HG03025 (cell line): ENCODE measurements around the gene YPEL3.

Experiments used
- ATAC-seq: cut with Tn5 transposase; IDR thresholded peaks from one replicate; pipeline ENCODE4 v1.9.1; 2021; ENCODE audit warnings: mild to moderate bottlenecking, moderate library complexity; ENCODE audit not compliant: unreplicated experiment, low FRiP score

Gene YPEL3

DNA sequence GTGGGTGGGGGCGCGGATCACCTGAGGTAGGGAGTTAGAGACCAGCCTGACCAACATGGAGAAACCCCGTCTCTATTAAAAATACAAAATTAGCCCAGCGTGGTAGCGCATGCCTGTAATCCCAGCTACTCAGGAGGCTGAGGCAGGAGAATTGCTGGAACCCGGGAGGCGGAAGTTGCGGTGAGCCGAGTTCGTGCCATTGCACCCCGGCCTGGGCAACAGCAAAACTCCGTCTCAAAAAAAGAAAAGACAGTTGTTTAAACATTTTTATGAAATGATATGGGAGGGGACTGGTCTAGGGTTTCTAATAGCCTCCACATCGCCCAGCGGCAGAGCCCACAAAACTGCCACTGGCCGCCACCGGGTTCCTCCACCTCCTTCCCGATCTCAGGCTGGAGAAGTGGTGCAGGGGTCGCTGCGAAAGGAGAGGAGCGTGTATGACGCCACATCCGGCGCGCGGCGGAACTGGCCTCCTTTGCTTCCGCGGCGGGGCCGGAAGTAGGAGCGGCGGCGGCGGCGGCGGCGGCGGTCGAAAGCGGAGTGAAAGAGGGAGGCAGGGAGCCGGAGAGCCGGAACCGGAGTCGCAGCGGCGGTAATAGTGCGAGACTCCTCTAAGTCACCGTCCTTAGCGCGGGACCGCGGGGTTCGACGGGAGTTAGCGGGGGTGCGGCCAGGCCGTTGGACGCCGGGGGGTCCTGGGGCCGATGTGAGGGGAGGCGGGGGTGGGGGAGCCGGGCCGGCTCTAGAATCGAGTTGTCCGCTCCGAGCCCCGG is 20.3 kb downstream of the YPEL3 start, which contains the start of gene PPP4C:
Gene PPP4C (plus strand): TSS at position 492 of the 773 bp plus-strand sequence. CDS start 384 bp downstream, outside the sequence.
- ATAC-seq = peak; percentile 64

DNA sequence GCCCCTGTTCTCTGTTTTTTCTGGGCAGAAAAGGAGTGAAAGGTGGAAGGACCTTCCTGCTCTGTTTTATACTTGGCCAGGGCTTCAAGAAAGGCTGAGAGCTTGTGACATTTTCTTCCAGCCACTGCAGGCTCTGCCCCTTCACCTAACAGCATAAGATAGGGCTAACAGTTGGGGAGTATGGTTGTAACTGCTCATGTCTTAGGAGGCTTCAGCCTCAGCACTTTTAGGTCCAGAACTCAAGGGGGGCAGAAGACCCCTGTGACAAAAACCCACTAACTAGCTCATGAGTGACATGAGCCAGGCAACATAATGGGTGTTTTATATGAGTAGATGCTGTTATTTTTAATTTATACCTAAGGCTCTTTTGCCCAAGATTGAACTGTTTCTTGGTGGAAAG is 25.5 kb downstream of the YPEL3 start:
- ATAC-seq = no peak

DNA sequence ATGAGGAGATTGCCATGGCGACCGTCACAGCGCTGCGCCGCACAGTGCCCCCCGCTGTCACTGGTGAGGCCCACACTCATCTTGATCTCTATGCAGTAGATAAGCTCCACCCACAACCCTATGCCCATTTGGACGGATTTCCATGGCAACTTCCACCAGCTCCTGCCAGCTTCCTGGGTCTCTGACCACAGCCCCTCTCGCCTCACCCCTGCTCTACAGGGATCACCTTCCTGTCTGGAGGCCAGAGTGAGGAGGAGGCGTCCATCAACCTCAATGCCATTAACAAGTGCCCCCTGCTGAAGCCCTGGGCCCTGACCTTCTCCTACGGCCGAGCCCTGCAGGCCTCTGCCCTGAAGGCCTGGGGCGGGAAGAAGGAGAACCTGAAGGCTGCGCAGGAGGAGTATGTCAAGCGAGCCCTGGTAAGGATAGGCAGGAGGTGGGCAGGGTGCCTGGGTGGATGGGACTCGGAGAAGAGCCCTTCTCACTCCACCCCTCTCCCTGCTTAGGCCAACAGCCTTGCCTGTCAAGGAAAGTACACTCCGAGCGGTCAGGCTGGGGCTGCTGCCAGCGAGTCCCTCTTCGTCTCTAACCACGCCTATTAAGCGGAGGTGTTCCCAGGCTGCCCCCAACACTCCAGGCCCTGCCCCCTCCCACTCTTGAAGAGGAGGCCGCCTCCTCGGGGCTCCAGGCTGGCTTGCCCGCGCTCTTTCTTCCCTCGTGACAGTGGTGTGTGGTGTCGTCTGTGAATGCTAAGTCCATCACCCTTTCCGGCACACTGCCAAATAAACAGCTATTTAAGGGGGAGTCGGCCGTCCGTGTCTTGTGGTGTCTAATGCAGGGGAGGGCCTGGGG is 26.2 kb downstream of the YPEL3 start:
- no peak for ATAC-seq

DNA sequence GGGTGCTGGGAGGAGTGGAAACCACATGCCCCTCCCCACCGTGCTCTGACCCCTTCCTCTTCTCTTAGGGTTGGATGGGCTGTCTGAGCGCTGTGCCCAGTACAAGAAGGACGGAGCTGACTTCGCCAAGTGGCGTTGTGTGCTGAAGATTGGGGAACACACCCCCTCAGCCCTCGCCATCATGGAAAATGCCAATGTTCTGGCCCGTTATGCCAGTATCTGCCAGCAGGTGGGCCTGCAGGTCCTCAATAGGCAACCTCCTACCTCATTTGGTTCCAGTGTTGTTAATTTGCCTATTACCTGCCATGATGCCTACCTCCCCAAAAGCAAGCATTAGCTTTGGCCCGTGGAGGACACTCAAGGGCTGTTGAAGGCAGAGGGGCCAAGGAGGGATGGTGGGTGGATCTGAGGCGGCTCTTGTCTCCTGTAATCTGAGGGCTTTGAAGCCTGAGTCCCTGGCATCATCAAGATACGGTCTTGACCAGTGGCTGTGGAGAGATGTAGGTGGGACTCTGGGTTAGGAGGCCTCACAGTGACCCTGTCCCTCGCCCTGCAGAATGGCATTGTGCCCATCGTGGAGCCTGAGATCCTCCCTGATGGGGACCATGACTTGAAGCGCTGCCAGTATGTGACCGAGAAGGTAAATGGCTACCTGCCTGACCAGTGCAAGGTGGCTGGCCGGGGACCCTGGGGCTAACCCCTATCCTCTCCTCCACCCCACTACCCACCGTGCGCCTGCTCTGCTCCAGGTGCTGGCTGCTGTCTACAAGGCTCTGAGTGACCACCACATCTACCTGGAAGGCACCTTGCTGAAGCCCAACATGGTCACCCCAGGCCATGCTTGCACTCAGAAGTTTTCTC is 27.0 kb downstream of the YPEL3 start:
- ATAC-seq = no peak

DNA sequence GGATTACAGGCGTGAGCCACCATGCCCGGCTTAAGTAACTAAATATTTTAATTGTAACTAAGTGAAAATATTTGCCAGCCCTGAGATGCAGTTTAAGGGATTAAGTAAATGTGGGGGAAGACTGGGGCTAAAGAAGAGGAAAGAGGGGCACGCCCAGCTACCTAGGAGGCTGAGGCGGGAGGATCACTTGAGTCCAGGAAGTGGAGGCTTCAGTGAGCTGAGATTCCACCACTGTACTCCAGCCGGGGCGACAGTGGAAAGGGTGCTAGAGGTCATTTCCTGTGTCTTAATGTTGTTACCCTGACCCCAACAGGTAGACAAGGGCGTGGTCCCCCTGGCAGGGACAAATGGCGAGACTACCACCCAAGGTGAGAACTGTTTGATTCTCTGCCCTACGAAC is 27.7 kb downstream of the YPEL3 start:
- ATAC-seq = no peak

DNA sequence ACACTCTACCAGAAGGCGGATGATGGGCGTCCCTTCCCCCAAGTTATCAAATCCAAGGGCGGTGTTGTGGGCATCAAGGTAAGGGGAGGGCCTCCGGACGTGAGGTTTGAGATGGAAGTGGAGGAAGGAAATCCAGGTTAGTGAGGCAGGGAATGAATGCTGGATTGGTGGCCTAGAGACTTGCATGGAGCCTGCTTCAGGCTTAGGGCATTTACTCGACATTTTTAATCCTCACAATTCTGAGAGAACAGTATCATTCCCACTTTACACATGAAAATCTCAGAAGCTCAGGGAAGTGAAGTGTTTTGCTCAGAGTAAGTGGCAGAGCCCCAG is 28.5 kb downstream of the YPEL3 start:
- ATAC-seq = no peak

DNA sequence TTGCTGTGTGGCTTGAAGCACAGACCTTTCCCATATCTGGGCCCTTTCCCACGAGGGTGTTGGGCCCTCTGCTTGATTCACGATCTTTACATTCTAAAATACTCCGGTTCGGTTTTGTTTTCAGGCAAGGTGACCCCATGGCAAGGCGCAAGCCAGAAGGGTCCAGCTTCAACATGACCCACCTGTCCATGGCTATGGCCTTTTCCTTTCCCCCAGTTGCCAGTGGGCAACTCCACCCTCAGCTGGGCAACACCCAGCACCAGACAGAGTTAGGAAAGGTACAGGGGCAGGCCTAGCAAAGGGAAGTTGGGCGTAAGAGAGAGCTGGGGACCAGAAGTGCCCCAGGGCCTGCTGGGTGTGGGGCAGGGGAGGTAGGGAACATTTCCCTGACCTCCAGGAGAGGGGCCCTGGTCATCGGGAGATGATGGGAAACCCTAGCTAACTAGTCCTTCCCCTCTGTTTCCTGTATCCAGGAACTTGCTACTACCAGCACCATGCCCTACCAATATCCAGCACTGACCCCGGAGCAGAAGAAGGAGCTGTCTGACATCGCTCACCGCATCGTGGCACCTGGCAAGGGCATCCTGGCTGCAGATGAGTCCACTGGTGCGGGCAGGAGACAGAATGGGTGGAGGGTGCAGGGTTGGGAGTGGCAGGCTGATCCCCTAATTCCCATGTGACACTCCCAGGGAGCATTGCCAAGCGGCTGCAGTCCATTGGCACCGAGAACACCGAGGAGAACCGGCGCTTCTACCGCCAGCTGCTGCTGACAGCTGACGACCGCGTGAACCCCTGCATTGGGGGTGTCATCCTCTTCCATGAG is 29.0 kb downstream of the YPEL3 start:
- no peak for ATAC-seq

DNA sequence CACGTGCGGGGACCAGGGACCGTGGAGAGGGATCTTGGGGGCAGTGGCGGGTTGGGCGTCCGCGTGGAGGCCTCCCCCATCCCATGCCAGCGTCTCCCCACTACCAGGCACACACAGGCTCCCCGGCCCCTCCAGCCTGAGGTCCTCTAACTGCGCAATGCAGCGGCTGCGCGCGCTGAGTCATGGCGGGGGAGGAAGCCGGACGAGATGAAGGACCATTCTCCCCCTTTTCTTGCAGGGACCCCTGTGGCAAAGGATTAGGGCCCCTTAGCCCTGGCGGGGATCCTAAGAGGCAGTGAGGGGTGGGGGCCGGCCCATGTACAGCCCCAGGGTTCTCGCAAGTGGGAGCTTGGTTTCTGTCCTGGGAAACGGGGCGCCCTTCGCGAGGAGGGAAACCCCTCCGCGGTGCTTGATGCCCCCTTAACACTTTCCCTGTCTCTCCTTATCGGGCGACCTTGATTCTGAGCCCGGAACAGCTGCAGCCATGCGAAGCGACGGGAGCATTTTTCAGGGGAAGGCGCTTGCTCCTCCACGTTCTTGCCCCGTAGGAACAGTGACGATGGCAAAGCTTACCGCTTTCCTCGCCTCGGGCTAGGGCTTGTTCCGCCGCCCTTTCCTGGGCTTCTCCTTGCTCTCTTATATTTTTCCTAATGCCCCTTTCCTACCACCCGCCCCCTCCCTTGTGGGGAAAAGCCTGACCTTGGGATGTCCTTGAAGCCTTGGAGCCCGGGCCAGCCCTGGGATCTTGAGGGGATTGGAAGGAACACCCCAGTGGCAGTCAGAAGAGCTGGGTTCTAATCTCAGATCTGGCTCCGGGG is 29.9 kb downstream of the YPEL3 start:
- no peak for ATAC-seq

DNA sequence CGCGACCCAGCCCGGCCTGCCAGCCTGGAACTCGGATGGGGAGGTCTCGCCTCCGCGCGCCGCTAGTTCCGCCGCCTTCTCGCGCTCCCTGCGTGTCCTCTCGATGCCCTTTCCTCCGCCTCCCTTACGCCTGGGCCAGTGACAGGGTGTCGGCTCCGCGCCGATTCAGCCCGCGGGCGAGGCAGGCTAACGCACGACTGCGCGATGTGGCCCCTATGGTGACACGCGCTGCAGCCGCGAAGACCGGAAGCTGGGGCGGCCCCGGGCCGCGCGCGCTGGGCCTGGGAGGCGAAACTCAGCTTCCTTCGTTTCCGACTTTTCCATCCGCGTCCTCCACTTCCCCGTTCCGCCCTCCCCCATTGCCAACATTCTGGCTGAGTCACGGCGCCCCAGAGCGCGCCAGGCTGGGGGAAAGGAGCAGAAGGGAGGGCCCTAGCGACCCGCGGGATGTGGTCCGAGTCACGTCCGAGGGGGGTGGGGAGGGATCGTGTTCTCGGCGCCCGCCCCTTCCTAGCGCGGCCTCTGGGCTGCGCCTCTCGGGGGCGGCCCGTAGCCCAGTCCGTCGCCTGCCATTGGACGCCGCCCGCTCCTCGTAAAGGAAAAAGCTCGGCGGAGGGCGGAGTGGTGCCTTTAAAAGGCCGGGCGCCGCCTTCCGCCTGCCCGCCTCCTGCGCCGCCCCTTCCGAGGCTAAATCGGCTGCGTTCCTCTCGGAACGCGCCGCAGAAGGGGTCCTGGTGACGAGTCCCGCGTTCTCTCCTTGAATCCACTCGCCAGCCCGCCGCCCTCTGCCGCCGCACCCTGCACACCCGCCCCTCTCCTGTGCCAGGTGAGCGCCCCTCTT is 30.7 kb downstream of the YPEL3 start, which contains the start of gene ALDOA:
Gene ALDOA (plus strand): TSS at position 659 of the 841 bp plus-strand sequence. CDS start 1,138 bp downstream, outside the sequence.
- ATAC-seq = peak; percentile 75

DNA sequence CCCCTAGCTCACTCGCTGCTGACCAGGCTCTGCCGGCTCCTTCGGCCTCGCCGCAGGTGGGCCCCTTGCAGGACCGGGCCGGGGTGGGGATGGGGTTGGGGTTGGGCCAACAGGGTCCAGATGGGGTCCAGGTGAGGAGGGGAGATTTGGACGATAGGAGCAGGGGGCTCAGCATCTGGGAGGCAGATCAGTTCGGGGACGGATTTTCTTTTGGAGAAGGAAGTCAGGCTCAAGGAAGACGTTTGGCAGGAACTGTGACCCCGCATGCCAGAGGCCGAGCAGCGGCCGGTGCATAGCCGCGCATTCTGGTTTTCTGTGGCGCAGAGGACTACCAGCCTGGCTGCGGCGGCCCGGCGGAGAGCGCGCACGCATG is 31.3 kb downstream of the YPEL3 start:
- ATAC-seq = no peak

DNA sequence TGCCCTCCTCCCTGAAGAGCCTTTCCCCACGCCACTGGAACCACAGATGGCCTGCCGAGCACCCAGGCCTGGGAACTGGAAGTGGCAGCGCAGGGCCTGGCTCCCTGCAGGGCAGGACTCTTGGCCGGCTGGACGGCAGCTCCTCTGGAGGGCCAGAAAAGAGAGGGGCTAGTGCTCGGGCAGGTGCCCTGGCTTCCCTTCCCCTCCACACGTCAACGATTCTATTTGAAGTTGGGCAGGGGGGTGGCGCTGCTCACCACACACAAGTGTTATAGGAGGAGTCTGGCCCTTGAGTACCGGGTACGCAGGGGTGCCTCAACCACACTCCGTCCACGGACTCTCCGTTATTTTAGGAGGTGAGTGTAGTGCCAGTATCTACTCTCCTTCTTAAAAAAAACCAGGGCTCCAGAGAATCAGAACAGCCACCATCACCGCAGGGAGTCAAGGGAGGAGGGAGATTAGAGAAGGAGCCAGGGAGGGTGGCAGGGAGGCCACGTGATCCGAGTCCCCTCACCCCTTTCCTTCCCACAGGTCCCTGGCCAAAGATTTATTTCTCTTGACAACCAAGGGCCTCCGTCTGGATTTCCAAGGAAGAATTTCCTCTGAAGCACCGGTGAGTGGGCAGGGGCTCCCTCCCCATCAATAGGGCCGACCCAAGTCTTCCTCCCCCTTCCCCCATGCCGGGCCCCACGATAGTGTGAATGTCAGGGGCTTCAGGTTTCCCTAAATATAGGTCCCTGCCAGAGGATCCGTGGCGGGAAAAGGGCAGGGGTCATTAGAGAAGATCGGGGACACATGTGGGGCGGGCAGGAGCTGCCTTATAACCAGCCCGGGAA is 31.9 kb downstream of the YPEL3 start:
- no peak for ATAC-seq

DNA sequence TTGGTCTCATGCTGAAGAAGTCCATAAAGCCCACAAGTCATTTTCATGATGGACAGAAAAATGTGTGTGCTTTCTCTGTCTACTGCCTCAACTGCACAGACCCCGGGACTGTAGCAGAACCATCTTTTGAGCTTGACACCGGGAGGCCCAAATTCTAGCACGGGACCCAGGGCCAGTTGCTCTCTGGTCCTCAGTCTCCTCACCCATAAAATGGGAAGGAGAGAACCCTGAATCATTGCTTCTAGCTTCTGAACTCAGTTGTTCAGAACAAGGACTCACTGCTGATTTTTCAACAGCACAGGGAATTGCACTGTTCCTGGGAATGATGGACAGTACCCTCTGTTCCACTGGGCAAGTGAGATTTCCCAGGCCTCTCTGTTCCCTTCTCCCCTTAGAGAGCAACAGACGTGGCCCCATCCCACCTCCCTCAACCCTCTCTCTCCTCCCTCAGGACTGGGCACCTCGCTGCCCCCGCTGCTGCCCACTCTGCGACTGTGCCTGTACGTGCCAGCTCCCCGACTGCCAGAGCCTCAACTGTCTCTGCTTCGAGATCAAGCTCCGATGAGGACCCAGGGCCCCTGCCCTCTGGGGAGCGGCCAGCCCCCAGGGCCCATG is 32.6 kb downstream of the YPEL3 start:
- ATAC-seq = no peak

DNA sequence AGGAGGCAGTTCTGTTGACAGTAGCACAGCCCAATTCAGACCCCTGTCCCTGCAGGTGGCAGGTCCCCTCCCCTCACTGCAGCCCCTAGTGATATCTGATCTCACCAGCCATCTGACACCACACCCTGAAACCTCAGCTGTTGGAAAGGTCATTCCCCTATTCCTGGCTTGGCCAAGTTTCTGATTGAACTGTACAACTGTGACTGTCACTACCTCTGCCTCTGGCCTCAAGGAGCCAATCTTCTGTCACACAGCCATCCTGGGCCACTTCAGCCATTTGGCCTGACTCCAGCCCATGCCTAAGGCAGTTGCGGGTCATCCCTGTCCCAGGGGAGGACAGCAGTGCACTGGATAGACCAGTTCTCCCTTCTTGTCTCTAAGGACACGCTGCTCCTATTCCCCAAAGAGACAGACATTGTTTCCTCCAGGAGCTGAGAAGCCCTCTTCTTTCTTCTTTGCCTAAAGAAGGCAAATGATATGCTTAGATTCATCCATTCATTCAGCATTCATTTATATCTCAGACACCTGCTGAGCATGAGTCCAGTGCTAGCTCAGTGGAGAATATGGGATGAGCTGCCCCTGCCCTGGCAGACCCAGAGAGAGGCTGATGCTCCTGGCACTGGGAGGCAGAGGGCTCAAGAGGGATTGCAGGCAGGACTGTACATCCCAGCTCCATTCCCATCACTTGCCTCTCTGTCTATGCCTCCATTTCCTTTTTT is 35.0 kb downstream of the YPEL3 start:
- no peak for ATAC-seq

DNA sequence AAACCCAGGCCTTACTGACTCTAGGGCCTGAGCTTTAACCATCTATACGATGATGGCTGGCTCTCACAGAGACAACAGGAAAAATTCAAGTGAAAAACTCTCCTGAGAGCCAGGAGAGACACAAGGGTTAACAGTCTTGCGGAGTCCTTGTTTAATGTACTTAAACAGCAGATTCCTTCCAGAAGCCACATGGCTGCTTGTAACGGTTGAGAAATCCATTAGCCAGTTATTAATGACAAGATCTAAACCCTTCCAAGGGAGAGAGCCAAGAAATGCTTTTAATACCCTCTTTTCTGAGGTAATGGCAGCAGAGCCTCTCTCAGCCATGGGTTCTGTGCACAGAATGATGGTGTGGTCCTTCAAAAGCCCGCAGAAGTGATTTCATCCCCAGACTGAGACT is 35.7 kb downstream of the YPEL3 start:
- no peak for ATAC-seq

DNA sequence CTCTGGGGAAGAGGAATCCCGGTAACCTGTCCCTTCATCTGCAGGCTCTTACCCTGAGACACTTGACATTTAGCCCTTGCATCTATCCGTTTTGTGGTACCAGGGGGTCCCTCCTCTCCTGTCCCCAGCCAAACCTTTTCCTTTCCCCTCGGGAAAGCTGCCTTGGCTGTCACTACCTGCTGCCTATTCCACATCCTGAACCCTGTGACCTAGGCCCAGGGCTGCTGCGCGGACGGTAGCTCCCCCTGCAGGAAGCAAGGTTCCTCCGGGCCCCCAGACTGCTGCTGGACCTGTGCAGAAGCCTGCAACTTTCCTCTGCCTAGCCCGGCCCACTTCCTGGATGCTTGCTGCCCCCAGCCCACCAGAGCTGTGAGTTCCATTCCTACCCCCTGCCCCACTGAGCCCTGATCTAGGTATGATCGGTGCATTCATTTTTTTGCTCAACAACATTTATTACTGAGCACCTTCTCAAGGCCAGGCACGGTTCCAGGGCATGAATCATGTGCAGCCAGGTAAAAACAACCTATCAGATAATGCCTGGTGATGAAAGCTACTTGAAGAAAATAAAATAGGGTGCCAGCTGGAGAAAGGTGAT is 41.0 kb downstream of the YPEL3 start:
- ATAC-seq = no peak

DNA sequence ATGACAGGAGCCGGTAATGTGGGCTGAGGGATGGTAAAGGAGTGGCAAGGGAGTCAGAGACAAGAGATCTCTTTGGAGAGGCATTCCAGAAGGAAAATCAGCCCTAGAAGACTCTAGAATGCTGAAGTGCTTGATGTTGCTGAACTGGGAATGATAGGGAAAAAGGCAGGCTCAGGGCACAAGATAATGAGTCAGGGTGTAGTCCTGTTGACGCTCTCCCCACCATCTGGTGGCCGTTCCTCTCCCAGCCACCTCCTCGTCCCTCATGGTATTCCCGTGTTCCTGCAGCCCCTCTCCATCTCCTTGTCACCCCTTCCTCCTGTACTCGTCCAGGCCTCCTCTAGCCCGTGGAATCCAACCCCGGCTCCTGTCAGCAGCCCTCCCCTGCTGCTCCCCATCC is 41.6 kb downstream of the YPEL3 start:
- no peak for ATAC-seq
